GM23338 (cell line): ENCODE measurements around the gene PDYN. TPM values are rescaled to one million over a fixed set of nuclear protein-coding genes. Genes with fewer than 3 reads are reported as not detected.

Source experiments
- ATAC-seq: fragments of 200-7000 bp; cut with Tn5 transposase; 3 replicates; pipeline ENCODE4 v1.9.1; 2020
- DNase-seq: peaks from one replicate; pipeline ENCODE4 v3.0.0-alpha.2; 2015; ENCODE audit warnings: low spot score
- H2AFZ ChIP-seq: fragments of 200-600 bp; sonication (generic); 2 replicates; pipeline ENCODE4 v1.8.0; 2016; ENCODE audit warnings: antibody characterized with exemption, mild to moderate bottlenecking, moderate library complexity
- H3F3A ChIP-seq: fragments of 200-600 bp; sonication (generic); replicated peaks from 2 replicates; pipeline ENCODE4 v1.8.0; 2017; ENCODE audit warnings: antibody characterized with exemption, mixed run types, low read depth
- H3K27ac ChIP-seq: fragments of 200-600 bp; sonication (generic); 2 replicates; pipeline ENCODE4 v1.6.1; 2016; ENCODE audit warnings: low read depth
- H3K27me3 ChIP-seq: fragments of 200-600 bp; sonication (generic); 2 replicates; pipeline ENCODE4 v1.8.0; 2016; ENCODE audit warnings: mild to moderate bottlenecking, mixed run types, moderate library complexity; ENCODE audit not compliant: insufficient read depth
- H3K36me3 ChIP-seq: fragments of 200-600 bp; sonication (generic); 2 replicates; pipeline ENCODE4 v1.8.0; 2016; ENCODE audit warnings: mild to moderate bottlenecking; ENCODE audit not compliant: insufficient read depth
- H3K4me1 ChIP-seq: fragments of 200-600 bp; sonication (generic); 2 replicates; pipeline ENCODE4 v1.8.0; 2016; ENCODE audit warnings: mild to moderate bottlenecking, moderate library complexity; ENCODE audit not compliant: insufficient read depth
- H3K4me2 ChIP-seq: fragments of 200-600 bp; sonication (generic); 2 replicates; pipeline ENCODE4 v1.7.1; 2017; ENCODE audit warnings: mixed run types
- H3K4me3 ChIP-seq: fragments of 200-600 bp; sonication (generic); 2 replicates; pipeline ENCODE4 v1.6.1; 2016; ENCODE audit warnings: mixed run types
- H3K79me2 ChIP-seq: fragments of 200-600 bp; sonication (generic); replicated peaks from 2 replicates; pipeline ENCODE4 v1.8.0; 2017; ENCODE audit warnings: mild to moderate bottlenecking; ENCODE audit not compliant: insufficient read depth
- H3K9me2 ChIP-seq: fragments of 200-600 bp; sonication (generic); 2 replicates; pipeline ENCODE4 v1.8.0; 2017; ENCODE audit not compliant: insufficient read depth
- H4K20me1 ChIP-seq: fragments of 200-600 bp; sonication (generic); replicated peaks from 2 replicates; pipeline ENCODE4 v1.8.0; 2017; ENCODE audit warnings: mild to moderate bottlenecking; ENCODE audit not compliant: insufficient read depth
- H3K27ac Mint-ChIP-seq: 2 replicates; pipeline ENCODE4 v1.8.0; 2020; ENCODE audit warnings: inconsistent platforms, mild to moderate bottlenecking, moderate library complexity, mixed read lengths
- H3K27me3 Mint-ChIP-seq: 3 replicates; pipeline ENCODE4 v1.8.0; 2022; ENCODE audit warnings: low read depth, mild to moderate bottlenecking, moderate library complexity, mixed read lengths, inconsistent platforms; ENCODE audit not compliant: insufficient read depth, poor library complexity
- H3K36me3 Mint-ChIP-seq: 3 replicates; pipeline ENCODE4 v1.8.0; 2021; ENCODE audit warnings: low read depth, mild to moderate bottlenecking, inconsistent platforms, moderate library complexity, mixed read lengths
- H3K4me1 Mint-ChIP-seq: 3 replicates; pipeline ENCODE4 v1.8.0; 2020; ENCODE audit warnings: mild to moderate bottlenecking, inconsistent platforms, mixed read lengths
- H3K4me3 Mint-ChIP-seq: 3 replicates; pipeline ENCODE4 v1.8.0; 2021; ENCODE audit warnings: moderate library complexity, mild to moderate bottlenecking, inconsistent platforms, mixed read lengths
- H3K9me3 Mint-ChIP-seq: 3 replicates; pipeline ENCODE4 v1.8.0; 2020; ENCODE audit warnings: moderate library complexity, mild to moderate bottlenecking, inconsistent platforms, mixed read lengths
- CREB1 ChIP-seq: fragments of 250-450 bp; sonication (Bioruptor Pico); IDR thresholded peaks from 2 replicates; pipeline ENCODE4 v1.5.0; 2020; ENCODE audit warnings: low read depth, mild to moderate bottlenecking, moderate library complexity
- EZH2 ChIP-seq: fragments of 200-600 bp; sonication (generic); IDR thresholded peaks from one replicate; pipeline ENCODE4 v1.8.0; 2017; ENCODE audit warnings: antibody characterized with exemption, mild to moderate bottlenecking, low read depth; ENCODE audit not compliant: unreplicated experiment
- EZH2phosphoT487 ChIP-seq: fragments of 200-600 bp; sonication (generic); IDR thresholded peaks from one replicate; pipeline ENCODE4 v1.8.1; 2018; ENCODE audit warnings: antibody characterized with exemption; ENCODE audit not compliant: unreplicated experiment
- JUNB ChIP-seq: IDR thresholded peaks from one replicate; pipeline ENCODE4 v1.6.1; 2016; ENCODE audit warnings: antibody characterized with exemption; ENCODE audit not compliant: unreplicated experiment
- NANOG ChIP-seq: IDR thresholded peaks from 2 replicates; pipeline ENCODE4 v1.6.1; 2016; ENCODE audit warnings: antibody characterized with exemption, borderline replicate concordance
- POLR2AphosphoS5 ChIP-seq: IDR thresholded peaks from 2 replicates; pipeline ENCODE4 v1.6.1; 2016; ENCODE audit warnings: antibody characterized with exemption, low read depth
- STAT1 ChIP-seq: IDR thresholded peaks from one replicate; pipeline ENCODE4 v1.6.1; 2016; ENCODE audit warnings: antibody characterized with exemption; ENCODE audit not compliant: unreplicated experiment
- ZNF114 ChIP-seq: fragments of 250-450 bp; sonication (Bioruptor Pico); IDR thresholded peaks from 2 replicates; pipeline ENCODE4 v1.5.0; 2020; ENCODE audit warnings: mild to moderate bottlenecking, moderate library complexity
- ZNF331 ChIP-seq: fragments of 250-450 bp; sonication (Bioruptor Pico); IDR thresholded peaks from 2 replicates; pipeline ENCODE4 v1.5.0; 2020; ENCODE audit warnings: low read depth, mild to moderate bottlenecking, moderate library complexity
- polyA plus RNA-seq: library from polyadenylated mRNA; unstranded; fragments of >200 nt; fragmentation: Nextera tagmentation; extraction: Ambion mirVana; gene quantifications from 2 replicates; pipeline ENCODE4 v1.2.1, GENCODE V29; 2016
- total RNA-seq: library from RNA; depleted of rRNA; stranded (reverse); fragments of >200 nt; shearing (Covaris generic); gene quantifications from 2 replicates; pipeline ENCODE4 v1.2.3, GENCODE V29; 2014
- TF ChIP-seq, protein P1 (sequence below): fragments of 250-450 bp; sonication (Bioruptor Pico); IDR thresholded peaks from 2 replicates; pipeline ENCODE4 v1.5.0; 2020; ENCODE audit warnings: mild to moderate bottlenecking, moderate library complexity
- TF ChIP-seq, protein P2 (sequence below), 2 experiments: fragments of 200-600 bp in 1 of 2; sonication (generic) in 1 of 2; conservative IDR thresholded peaks; 2 replicates each; pipeline versions ENCODE4 v1.5.1 to v1.6.1; 2016 to 2017; ENCODE audit warnings: antibody characterized with exemption in 2 of 2, low read depth in 2 of 2, mild to moderate bottlenecking in 2 of 2, moderate library complexity in 1 of 2
- TF ChIP-seq, protein P3 (sequence below): IDR thresholded peaks from 2 replicates; pipeline ENCODE4 v1.6.1; 2016; ENCODE audit warnings: antibody characterized with exemption
- TF ChIP-seq, protein P4 (sequence below): IDR thresholded peaks from one replicate; pipeline ENCODE4 v1.6.1; 2018; ENCODE audit warnings: antibody characterized with exemption; ENCODE audit not compliant: unreplicated experiment

PDYN gene
- total and polyA plus RNA-seq, 2 experiments from 2014 or later = 0.21 to 0.24 TPM

DNA sequence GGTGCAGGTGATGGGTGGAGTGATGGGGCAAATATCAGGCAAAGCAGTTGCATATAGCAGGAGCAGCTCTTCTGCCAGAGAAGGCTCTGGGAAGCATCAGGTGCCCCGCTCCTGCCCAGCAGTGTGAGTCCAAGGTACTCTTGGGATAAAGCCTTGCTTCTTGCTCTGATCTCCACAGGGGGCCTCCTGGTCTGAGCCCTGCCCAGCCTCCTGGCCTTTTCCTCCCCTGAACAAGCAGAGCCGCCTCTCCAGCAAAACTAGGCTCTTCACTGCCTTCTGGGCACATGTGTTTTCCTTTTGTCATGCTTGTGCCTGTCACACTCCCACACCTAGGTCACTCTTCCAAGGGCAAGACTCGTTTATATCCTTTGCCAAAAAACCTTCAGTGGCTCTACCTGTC, 64.4 kb downstream of the PDYN start:
- H2AFZ ChIP-seq = no peak overlapping the region
- H3K36me3 ChIP-seq = no peaks in the 10 kb centered on the region
- H3K4me3 Mint-ChIP-seq = no peak overlapping the region
- H3K27ac Mint-ChIP-seq = no peak overlapping the region
- no peaks in the 10 kb centered on the region for H3K36me3 Mint-ChIP-seq
- H3K9me2 ChIP-seq = no peaks in the 10 kb centered on the region
- H3K27me3 Mint-ChIP-seq = peaks cover 8% of the 10 kb centered on the region
- H3K27ac ChIP-seq = no peak overlapping the region
- H3K4me1 Mint-ChIP-seq = peaks cover 19% of the 10 kb centered on the region
- peak; percentile 30 for DNase-seq
- H3K4me3 ChIP-seq = no peak overlapping the region
- H3F3A ChIP-seq = no peaks in the 10 kb centered on the region
- H3K27me3 ChIP-seq = no peaks in the 10 kb centered on the region
- ATAC-seq = peak; percentile 58; the same call in 2 of the 3 replicates
- peaks cover 15% of the 10 kb centered on the region for H3K4me1 ChIP-seq
- TF ChIP-seq, protein P1, sequence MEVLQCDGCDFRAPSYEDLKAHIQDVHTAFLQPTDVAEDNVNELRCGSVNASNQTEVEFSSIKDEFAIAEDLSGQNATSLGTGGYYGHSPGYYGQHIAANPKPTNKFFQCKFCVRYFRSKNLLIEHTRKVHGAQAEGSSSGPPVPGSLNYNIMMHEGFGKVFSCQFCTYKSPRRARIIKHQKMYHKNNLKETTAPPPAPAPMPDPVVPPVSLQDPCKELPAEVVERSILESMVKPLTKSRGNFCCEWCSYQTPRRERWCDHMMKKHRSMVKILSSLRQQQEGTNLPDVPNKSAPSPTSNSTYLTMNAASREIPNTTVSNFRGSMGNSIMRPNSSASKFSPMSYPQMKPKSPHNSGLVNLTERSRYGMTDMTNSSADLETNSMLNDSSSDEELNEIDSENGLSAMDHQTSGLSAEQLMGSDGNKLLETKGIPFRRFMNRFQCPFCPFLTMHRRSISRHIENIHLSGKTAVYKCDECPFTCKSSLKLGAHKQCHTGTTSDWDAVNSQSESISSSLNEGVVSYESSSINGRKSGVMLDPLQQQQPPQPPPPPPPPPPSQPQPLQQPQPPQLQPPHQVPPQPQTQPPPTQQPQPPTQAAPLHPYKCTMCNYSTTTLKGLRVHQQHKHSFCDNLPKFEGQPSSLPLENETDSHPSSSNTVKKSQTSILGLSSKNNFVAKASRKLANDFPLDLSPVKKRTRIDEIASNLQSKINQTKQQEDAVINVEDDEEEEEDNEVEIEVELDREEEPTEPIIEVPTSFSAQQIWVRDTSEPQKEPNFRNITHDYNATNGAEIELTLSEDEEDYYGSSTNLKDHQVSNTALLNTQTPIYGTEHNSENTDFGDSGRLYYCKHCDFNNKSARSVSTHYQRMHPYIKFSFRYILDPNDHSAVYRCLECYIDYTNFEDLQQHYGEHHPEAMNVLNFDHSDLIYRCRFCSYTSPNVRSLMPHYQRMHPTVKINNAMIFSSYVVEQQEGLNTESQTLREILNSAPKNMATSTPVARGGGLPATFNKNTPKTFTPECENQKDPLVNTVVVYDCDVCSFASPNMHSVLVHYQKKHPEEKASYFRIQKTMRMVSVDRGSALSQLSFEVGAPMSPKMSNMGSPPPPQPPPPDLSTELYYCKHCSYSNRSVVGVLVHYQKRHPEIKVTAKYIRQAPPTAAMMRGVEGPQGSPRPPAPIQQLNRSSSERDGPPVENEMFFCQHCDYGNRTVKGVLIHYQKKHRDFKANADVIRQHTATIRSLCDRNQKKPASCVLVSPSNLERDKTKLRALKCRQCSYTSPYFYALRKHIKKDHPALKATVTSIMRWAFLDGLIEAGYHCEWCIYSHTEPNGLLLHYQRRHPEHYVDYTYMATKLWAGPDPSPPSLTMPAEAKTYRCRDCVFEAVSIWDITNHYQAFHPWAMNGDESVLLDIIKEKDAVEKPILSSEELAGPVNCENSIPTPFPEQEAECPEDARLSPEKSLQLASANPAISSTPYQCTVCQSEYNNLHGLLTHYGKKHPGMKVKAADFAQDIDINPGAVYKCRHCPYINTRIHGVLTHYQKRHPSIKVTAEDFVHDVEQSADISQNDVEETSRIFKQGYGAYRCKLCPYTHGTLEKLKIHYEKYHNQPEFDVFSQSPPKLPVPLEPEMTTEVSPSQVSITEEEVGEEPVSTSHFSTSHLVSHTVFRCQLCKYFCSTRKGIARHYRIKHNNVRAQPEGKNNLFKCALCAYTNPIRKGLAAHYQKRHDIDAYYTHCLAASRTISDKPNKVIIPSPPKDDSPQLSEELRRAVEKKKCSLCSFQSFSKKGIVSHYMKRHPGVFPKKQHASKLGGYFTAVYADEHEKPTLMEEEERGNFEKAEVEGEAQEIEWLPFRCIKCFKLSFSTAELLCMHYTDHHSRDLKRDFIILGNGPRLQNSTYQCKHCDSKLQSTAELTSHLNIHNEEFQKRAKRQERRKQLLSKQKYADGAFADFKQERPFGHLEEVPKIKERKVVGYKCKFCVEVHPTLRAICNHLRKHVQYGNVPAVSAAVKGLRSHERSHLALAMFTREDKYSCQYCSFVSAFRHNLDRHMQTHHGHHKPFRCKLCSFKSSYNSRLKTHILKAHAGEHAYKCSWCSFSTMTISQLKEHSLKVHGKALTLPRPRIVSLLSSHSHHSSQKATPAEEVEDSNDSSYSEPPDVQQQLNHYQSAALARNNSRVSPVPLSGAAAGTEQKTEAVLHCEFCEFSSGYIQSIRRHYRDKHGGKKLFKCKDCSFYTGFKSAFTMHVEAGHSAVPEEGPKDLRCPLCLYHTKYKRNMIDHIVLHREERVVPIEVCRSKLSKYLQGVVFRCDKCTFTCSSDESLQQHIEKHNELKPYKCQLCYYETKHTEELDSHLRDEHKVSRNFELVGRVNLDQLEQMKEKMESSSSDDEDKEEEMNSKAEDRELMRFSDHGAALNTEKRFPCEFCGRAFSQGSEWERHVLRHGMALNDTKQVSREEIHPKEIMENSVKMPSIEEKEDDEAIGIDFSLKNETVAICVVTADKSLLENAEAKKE (CRISPR knock-in tag) = no peak
- TF ChIP-seq JUNB (no peak), ZNF331 (CRISPR knock-in tag) (no peak), STAT1 (no peak), EZH2phosphoT487 (no peak), NANOG (no peak), CREB1 (CRISPR knock-in tag) (no peak), POLR2AphosphoS5 (no peak), EZH2 (no peak), ZNF114 (CRISPR knock-in tag) (no peak)
- TF ChIP-seq, protein P2, sequence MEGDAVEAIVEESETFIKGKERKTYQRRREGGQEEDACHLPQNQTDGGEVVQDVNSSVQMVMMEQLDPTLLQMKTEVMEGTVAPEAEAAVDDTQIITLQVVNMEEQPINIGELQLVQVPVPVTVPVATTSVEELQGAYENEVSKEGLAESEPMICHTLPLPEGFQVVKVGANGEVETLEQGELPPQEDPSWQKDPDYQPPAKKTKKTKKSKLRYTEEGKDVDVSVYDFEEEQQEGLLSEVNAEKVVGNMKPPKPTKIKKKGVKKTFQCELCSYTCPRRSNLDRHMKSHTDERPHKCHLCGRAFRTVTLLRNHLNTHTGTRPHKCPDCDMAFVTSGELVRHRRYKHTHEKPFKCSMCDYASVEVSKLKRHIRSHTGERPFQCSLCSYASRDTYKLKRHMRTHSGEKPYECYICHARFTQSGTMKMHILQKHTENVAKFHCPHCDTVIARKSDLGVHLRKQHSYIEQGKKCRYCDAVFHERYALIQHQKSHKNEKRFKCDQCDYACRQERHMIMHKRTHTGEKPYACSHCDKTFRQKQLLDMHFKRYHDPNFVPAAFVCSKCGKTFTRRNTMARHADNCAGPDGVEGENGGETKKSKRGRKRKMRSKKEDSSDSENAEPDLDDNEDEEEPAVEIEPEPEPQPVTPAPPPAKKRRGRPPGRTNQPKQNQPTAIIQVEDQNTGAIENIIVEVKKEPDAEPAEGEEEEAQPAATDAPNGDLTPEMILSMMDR (conservative IDR thresholded peaks at IDR 0.05; ENCODE audit: low read depth in 2 of 2) = no peak
- TF ChIP-seq, protein P3, sequence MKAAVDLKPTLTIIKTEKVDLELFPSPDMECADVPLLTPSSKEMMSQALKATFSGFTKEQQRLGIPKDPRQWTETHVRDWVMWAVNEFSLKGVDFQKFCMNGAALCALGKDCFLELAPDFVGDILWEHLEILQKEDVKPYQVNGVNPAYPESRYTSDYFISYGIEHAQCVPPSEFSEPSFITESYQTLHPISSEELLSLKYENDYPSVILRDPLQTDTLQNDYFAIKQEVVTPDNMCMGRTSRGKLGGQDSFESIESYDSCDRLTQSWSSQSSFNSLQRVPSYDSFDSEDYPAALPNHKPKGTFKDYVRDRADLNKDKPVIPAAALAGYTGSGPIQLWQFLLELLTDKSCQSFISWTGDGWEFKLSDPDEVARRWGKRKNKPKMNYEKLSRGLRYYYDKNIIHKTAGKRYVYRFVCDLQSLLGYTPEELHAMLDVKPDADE = no peak
- TF ChIP-seq, protein P4, sequence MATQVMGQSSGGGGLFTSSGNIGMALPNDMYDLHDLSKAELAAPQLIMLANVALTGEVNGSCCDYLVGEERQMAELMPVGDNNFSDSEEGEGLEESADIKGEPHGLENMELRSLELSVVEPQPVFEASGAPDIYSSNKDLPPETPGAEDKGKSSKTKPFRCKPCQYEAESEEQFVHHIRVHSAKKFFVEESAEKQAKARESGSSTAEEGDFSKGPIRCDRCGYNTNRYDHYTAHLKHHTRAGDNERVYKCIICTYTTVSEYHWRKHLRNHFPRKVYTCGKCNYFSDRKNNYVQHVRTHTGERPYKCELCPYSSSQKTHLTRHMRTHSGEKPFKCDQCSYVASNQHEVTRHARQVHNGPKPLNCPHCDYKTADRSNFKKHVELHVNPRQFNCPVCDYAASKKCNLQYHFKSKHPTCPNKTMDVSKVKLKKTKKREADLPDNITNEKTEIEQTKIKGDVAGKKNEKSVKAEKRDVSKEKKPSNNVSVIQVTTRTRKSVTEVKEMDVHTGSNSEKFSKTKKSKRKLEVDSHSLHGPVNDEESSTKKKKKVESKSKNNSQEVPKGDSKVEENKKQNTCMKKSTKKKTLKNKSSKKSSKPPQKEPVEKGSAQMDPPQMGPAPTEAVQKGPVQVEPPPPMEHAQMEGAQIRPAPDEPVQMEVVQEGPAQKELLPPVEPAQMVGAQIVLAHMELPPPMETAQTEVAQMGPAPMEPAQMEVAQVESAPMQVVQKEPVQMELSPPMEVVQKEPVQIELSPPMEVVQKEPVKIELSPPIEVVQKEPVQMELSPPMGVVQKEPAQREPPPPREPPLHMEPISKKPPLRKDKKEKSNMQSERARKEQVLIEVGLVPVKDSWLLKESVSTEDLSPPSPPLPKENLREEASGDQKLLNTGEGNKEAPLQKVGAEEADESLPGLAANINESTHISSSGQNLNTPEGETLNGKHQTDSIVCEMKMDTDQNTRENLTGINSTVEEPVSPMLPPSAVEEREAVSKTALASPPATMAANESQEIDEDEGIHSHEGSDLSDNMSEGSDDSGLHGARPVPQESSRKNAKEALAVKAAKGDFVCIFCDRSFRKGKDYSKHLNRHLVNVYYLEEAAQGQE = no peak
- no peaks in the 10 kb centered on the region for H4K20me1 ChIP-seq
- H3K4me2 ChIP-seq = no peak overlapping the region
- no peaks in the 10 kb centered on the region for H3K9me3 Mint-ChIP-seq
- no peaks in the 10 kb centered on the region for H3K79me2 ChIP-seq
